Left kidney (tissue), 8 donors: ENCODE data around the gene UBC. TPM values are rescaled to one million over a fixed set of nuclear protein-coding genes. Genes with fewer than 3 reads are reported as not detected.

Source experiments
- DNase-seq: peaks from one replicate; pipeline ENCODE4 v3.0.0-alpha.2; 2013
- long read RNA-seq, 8 donors: transcript quantifications; one replicate each; lab custom pipeline, GENCODE V29; 2026
- polyA plus RNA-seq: library from polyadenylated mRNA; unstranded; fragments of 120-200 nt; gene quantifications from one replicate; pipeline ENCODE4 v1.2.1, GENCODE V29; 2013; ENCODE audit not compliant: insufficient read length

Gene UBC
- 1,161 TPM for polyA plus RNA-seq
- long read RNA-seq, donor 1, transcript UBC-201 (2 exons, 2,688 nt): minor isoform, 264 of 884 reads
- long read RNA-seq, donor 1, transcript UBC-205 (1 exons, 3,745 nt): major isoform, 579 of 884 reads
- long read RNA-seq, donor 1, partial matches to known transcripts: 0 of 884 reads
- long read RNA-seq, donor 1, other reads (novel, unspliced or antisense): 40 of 884 reads
- long read RNA-seq, donor 2, transcript UBC-205 (1 exons, 3,745 nt): major isoform, 321 of 582 reads
- long read RNA-seq, donor 2, transcript UBC-201 (2 exons, 2,688 nt): minor isoform, 259 of 582 reads
- long read RNA-seq, donor 2, partial matches to known transcripts: 0 of 582 reads
- long read RNA-seq, donor 2, other reads (novel, unspliced or antisense): 0 of 582 reads
- long read RNA-seq, donor 3, transcript UBC-205 (1 exons, 3,745 nt): major isoform, 500 of 764 reads
- long read RNA-seq, donor 3, transcript UBC-201 (2 exons, 2,688 nt): minor isoform, 262 of 764 reads
- long read RNA-seq, donor 3, partial matches to known transcripts: 0 of 764 reads
- long read RNA-seq, donor 3, other reads (novel, unspliced or antisense): 0 of 764 reads
- long read RNA-seq, donor 4, transcript UBC-201 (2 exons, 2,688 nt): minor isoform, 20 of 149 reads
- long read RNA-seq, donor 4, transcript UBC-205 (1 exons, 3,745 nt): major isoform, 129 of 149 reads
- long read RNA-seq, donor 4, partial matches to known transcripts: 0 of 149 reads
- long read RNA-seq, donor 4, other reads (novel, unspliced or antisense): 0 of 149 reads
- long read RNA-seq, donor 5, transcript UBC-201 (2 exons, 2,688 nt): minor isoform, 405 of 1,075 reads
- long read RNA-seq, donor 5, transcript UBC-205 (1 exons, 3,745 nt): major isoform, 670 of 1,075 reads
- long read RNA-seq, donor 5, partial matches to known transcripts: 0 of 1,075 reads
- long read RNA-seq, donor 5, other reads (novel, unspliced or antisense): 0 of 1,075 reads
- long read RNA-seq, donor 6, transcript UBC-201 (2 exons, 2,688 nt): minor isoform, 350 of 966 reads
- long read RNA-seq, donor 6, transcript UBC-205 (1 exons, 3,745 nt): major isoform, 613 of 966 reads
- long read RNA-seq, donor 6, partial matches to known transcripts: 0 of 966 reads
- long read RNA-seq, donor 6, other reads (novel, unspliced or antisense): 0 of 966 reads
- long read RNA-seq, donor 7, transcript UBC-201 (2 exons, 2,688 nt): minor isoform, 464 of 960 reads
- long read RNA-seq, donor 7, transcript UBC-205 (1 exons, 3,745 nt): major isoform, 494 of 960 reads
- long read RNA-seq, donor 7, partial matches to known transcripts: 0 of 960 reads
- long read RNA-seq, donor 7, other reads (novel, unspliced or antisense): 0 of 960 reads
- long read RNA-seq, donor 8, transcript UBC-201 (2 exons, 2,688 nt): minor isoform, 148 of 330 reads
- long read RNA-seq, donor 8, transcript UBC-205 (1 exons, 3,745 nt): major isoform, 182 of 330 reads
- long read RNA-seq, donor 8, partial matches to known transcripts: 0 of 330 reads
- long read RNA-seq, donor 8, other reads (novel, unspliced or antisense): 0 of 330 reads

DNA sequence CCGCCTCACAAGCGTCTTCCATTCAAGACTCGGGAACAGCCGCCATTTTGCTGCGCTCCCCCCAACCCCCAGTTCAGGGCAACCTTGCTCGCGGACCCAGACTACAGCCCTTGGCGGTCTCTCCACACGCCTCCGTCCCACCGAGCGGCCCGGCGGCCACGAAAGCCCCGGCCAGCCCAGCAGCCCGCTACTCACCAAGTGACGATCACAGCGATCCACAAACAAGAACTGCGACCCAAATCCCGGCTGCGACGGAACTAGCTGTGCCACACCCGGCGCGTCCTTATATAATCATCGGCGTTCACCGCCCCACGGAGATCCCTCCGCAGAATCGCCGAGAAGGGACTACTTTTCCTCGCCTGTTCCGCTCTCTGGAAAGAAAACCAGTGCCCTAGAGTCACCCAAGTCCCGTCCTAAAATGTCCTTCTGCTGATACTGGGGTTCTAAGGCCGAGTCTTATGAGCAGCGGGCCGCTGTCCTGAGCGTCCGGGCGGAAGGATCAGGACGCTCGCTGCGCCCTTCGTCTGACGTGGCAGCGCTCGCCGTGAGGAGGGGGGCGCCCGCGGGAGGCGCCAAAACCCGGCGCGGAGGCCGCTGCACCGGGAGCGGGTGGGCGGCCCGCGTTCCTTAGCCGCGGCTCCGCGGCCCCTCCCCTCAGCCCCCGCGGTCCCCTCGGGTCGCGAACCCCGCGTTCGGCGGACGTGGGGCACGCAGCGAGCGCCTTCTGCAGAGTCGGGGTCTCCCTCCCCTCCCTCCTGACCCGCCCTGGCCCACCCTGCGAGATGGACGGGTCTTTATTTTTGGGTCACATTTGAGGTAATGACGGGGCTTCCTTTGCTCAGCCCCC, at the start of gene UBC:
Gene UBC, minus strand, starts transcription at position 259 of the 847 bp plus-strand sequence. CDS start 879 bp downstream, outside the sequence.
- DNase-seq: peak; percentile 90

DNA sequence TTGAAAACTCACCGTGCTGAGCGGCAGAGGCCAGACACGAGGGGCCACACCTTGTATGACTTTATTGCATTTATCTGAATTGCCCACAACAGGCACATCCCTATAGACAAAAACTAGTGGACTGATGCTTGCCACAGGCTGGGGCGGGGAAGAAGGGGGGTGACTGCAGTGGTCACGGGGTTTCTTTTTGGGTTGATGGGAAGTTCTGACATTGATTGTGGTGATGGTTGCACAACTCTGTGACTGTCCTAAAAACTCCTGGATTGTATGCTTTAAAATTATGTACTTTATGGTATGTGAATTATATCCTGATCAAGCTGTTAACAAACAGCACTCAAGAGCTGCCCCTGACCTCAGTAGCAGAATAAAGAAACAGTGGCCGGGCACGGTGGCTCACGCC, 48.8 kb upstream of the UBC start:
- DNase-seq: no peak

GRCh38 chr12:124961055-124961454, 46.6 kb upstream of the UBC start:
- DNase-seq: no peak

DNA sequence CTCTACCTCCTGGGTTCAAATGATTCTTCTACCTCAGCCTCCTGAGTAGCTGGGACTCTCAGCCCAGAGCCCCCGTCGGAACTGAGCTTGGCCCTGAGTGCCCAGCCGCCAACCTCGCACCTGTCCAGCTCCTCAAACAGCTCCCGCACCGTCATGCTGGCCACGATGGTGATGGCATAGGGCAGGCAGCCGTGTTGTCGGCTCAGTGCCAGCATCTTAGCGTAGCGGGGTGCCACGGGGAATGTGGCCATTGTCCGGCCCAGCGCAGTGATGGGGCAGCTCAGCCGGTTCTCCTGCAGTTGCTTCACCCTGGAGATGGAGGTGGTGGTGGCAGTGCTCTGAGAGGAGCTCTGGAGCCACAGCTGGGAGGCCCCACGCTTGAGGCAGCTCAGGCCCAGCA, 42.1 kb upstream of the UBC start:
- DNase-seq: no peak

GRCh38 chr12:124954771-124955170, 40.3 kb upstream of the UBC start:
- no peak for DNase-seq

DNA sequence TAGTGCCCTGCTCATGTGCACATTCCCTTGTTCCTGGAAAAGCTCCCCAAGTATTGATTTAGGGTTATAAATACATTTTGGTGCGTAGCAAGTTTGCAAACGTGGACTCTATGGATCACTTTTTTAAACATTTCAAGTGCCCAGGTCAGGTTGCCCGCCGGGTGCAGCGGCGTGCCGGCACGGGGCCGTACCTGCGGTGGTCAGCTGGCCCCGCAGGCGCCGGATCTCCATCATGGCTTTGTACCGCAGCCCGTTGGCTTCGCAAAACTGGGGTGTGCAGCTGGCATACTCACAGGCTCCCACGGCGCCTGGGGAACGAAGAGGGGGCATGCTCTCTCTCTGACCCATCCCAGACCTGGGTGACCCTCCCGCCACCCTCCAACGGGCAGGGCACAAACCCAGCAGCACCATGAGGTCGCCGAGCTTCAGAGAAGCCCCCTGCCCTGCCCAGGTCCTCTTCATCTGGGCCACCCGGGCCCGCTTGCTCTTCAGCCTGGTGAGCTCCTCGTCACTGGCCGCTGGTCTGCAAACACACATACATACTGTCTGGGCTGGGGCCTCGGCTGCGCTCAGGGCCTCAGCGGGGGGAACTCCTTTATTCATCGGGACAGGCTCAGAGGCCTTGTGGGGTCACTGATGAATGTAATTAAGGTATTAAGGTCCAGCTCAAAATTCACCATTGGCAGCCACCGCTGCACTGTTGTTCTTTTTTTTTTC, 39.4 kb upstream of the UBC start:
- DNase-seq: no peak

GRCh38 chr12:124952801-124953200, 38.4 kb upstream of the UBC start:
- no peak for DNase-seq

GRCh38 chr12:124952295-124952694, 37.8 kb upstream of the UBC start:
- no peak for DNase-seq

DNA sequence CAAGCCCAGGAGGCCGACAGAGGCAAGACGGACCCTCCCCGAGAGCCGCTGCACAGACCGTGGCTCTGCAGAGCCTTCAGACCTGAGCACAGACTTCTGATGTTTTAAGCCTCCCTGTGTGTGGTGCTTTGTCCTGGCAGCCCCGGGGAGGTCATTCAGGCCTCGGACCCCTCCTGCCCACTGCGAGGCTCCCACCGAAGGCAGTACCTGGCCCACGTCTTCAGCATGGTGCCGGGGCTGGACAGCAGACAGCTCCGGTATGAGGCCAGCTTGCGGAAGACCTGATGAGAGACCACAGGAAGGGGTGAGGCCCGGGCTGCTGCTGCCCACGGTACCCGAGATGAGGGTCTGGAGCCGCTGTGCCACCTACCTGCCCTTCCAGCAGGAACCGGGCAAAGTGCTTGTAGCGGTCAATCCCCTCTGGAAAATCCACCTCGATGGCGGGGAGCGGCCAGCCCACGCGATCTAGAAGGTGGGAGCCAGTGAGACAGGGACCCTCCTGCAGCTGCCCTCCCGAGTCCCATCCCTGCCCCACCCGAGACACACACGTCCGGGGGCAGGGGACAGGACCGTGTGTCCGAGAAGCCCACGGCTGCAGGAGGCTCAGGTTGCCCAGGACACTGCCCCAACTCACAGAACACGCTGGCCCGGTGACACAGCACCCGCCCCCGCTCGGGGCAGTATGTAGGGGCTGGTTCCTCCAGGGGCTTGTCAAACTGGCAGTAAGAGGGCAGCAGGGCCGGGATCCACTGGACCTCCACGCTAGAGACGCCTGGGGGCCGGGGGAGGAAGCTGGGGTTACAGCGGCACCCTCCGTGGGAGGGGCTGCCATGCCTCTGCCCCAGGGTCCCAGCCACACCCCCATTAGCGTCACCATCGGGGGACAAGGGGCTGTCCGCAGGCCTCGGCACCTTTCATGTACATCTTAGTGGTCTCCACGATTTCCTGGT, 35.6 kb upstream of the UBC start:
- no peak for DNase-seq

DNA sequence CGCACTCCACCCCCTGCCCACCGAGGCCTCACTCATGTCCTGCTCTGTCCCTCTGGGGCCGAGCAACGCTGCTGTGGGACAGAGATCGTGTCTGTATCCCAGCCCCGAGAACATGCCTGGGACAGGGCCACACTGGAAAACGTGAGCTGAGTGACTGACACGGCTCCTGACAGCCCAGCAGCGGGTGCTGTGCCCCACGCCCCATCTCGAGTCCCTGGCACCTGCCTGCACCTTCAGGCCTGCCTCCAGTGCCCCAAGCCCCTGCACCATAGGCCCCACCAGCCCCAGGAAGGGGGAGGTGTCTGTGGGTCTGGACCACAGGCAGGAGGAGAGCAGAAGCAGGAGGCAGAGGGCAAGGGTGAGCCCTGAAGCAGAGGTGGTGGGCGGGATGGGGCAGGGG, 34.6 kb upstream of the UBC start:
- no peak for DNase-seq

GRCh38 chr12:124947561-124948398, 33.3 kb upstream of the UBC start:
- no peak for DNase-seq

DNA sequence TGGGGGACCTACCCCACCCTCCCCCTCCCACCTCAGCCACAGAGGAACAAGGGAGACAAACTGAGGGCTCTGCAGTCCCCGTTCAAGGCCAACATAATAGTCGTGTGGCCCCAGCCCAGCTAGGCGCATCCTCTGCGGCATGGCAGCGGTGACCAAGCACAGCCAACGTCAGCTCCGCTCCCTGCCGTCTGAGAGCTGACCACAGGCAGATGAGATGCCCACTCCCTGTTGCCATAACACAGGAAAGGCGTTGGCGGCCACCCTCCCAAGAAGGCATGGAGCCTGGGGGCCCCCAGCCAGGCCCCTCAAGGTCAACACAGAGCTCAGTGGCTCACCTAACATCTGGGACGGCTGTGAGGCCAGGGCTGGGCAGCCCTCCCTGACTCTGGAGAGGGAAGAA, 32.6 kb upstream of the UBC start:
- DNase-seq: no peak

- no peak for DNase-seq
Observed at GRCh38 chr12:124946447-124946793, 32.0 kb upstream of the UBC start.

DNA sequence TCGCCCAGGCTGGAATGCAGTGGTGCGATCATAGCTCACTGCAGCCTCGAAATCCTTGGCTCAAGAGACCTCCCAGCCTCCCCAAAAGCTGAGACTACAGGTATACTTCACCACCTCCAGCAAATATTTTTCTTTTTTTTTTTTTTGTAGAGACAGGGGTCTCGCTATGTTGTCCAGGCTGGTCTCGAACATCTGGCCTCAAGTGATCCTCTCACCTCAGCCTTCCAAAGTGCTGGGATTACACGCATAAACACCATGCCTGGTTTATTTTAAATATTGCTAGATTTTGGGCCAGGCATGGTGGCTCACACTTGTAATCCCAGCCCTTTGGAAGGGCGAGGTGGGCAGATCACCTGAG, 26.7 kb upstream of the UBC start:
- DNase-seq: no peak

GRCh38 chr12:124940393-124941169, 26.1 kb upstream of the UBC start:
- DNase-seq: peak; percentile 80

DNA sequence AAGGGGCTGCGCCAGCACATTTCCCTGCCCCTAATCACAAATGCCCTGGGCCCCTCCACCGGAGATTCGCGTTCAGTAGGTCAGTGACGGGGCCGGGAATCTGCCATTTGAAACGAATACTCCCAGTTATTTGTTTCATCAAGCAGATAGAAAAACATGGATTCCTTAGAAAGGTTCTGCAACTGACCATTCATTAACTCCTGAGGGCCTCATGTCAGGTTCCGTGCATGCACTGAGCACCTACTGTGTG, 25.6 kb upstream of the UBC start:
- no peak for DNase-seq

DNA sequence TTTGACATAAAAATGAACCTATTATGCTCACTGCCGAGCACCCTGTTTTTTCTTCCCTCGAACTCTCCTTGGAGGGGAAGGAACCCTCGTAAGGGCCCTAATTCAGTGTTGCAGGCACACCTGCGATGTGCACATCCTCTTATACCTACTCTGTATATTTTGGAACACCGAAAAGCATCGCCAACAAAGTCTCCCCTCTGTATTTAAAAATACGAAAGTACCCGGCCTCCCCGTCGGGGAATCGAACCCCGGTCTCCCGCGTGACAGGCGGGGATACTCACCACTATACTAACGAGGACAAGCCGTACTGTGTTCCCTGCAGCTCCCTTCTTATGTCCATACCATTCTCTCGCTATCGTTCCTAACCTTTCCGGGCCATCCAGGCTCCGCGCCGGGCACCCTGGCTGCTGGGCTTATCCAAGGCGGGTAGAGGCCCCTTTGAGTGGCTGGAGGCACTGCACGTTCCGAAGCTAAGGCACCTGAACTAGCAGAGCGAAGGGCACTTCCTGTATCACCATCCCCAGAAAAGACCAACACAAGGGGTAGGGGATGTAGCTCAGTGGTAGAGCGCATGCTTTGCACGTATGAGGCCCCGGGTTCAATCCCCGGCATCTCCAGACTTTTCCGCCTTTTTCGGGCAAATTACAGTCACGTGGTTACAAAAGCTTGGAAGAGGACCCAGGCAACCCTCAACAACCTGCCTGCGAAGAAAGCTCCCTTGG, 25.1 kb upstream of the UBC start:
- peak; percentile 91 for DNase-seq
